GM21447 (cell line): ENCODE measurements around the gene TPPP3.
"Not testable (repeated sequence)": the region's sequence is repeated elsewhere in the genome, so short reads cannot be mapped to it uniquely, and the experiment has no call there.

ENCODE experiments used
- ATAC-seq: cut with Tn5 transposase; IDR thresholded peaks from one replicate; pipeline ENCODE4 v1.9.1; 2021; ENCODE audit not compliant: unreplicated experiment

The TPPP3 gene

DNA sequence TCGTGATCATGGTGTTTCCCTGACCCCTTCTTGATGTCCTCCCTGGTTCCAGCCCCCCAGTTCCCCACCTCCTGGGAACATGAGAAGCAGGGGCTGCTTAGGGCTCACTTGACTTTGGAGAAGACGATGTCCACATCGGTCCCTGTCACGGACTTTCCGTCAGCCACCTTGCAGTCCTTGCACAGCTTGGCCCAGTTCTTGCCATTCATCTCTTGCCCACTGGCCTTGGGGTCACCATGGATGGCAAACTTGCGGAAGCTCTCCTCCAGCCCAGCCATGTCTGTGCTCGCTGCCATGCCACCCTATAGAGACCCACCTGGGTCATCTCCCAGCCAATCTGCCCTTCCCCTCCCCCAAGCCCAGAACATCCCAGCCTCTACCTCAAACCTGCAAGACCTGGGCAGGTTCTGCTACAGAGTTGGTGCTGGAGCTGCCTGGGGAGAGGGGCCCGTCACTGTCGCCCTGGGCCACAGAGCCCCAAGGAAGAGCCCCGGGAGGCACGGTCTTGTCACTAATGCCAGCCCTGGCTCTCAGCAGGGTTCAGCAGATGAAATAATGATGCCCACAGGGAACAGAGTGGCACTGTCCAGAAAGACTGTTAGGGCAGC is 2.4 kb downstream of the TPPP3 start:
- no peak for ATAC-seq

DNA sequence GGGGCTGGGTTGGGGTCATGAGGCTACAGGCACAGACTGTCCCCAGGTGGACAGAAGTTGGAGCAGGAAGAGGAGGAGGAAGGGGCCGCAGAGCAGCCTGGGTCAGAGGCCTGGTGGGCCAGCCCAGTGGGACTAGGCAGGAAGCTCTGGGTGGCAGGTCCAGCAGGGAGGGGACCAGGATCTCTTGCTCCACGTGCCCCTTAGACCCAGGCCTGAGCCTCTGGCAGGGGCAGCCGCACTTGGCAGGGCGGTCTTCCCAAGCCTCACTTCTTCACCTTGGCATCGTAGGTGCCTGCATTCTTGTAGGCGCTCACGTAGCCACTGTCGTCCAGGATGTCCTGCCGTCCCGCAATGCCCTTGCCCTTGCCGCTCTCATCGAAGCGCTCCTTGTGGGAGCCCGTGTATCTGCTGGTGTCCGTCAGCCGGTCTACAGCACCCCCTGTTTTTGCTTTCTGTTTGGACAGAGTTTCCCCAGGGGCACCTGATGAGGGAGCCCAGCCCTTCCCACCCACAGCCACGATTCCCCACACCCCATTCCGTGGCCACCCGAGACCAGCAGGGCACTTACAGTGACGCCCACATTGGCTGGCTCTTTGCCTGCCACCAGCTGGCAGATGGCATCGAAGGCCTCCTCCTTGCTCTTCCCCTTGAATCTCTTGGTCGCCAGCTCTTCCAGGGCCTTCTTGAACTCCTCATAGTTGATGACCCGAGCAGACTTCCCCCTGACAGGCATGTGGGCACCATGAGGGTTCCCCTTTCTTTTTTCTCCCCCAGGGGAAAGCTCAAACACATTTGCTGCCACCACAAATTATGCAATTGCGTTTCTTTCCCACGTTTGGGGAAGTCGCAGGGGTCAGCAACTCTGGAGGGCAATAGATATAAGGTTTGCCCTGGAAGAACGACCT is 3.1 kb downstream of the TPPP3 start:
- ATAC-seq, result no peak

DNA sequence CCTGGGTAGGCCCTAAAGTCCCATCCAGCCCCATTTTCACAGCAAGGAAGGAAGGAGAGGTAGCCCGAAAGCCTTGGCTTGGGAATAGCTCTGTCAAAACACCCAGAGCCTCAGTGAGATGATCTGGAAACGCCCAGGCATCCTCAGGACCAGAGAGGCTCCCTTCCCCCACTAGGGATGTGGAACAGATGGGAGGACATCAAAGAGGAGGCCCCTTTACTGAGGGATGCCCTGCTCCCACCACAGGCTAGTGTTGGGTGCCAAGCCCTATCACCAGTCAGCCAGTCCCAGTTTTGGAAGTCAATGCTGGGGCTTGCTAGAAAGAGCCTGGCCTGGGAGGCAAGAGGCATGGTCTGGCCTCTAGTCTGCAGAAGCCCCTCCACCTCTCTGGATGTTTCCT is 4.7 kb downstream of the TPPP3 start:
- no peak for ATAC-seq

DNA sequence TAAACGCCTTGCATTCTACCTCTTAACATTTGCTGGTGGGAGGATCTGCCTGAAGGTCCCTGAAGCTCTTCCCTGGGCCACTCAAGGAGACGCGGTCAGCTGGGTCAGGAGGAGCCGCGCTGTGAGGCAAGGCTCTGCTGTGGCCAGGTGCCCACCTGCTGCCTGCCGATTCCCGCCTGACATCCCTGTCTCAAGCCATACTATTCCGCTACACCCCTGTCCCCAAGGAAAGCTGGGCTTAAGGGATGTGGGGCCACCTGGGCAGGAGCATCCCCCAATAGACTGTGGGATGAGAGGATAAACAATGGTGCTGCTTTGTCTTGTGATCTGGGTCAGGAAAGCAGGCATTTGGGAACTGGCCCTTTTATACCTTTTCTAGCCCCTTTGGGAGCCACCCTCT is 5.1 kb downstream of the TPPP3 start:
- ATAC-seq, result no peak

DNA sequence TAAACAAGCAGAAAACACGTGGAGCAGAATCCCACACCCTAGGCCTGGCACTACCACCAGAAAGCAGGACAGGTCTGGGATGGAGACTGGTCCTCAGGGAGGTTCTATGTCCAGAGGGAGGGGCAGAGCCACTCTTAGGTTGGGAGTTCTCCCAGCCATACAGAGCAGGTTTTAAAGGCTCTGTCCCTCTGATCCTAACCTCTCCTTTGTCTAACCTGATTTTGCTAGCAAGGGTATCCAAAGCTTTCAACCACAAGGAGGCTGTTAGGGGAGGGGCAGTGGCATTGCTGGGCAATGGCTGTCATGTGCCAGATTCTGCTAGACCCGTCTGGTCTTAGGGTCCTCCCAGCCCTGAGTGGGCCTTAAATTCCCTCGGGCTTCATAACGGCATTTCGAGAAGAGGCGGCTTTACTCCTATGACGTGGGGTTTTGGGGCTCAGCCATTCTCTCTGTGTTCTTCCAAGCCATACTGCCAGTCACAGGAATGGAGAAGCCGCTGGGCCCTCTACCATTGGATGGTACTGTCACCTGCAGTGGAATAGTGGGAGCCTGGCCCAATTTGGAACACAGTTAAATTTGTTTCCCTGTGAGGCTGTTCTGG is 5.7 kb downstream of the TPPP3 start:
- no peak for ATAC-seq

DNA sequence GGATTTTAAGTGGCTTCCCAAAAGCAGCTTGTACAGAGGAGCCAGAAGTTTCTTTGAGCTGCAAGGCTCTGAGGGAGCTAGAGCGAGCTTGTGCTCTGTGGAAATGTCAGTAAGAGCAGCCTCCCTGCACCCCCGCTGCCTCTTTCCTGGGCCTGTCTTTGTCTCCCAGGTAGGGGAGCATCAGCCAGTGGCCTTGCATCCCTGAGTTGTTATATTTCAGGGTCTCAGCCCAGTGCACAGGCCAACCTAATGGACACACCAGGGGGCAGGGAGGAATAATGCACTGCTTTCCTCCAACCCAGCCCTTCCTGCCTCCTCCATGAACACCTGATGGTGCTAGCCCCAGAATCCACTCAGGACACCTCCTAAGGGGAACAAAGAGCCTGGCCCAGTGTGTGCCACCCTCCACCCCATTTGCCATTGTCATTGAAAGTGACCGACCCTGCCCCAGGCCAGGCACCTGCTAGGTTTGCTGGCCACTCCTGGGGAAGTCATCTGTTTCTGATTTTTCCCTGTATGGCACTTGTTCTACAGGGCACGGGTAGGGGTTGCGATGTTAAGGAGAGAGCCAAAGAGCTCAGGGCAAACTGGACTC is 6.3 kb downstream of the TPPP3 start:
- no peak for ATAC-seq

DNA sequence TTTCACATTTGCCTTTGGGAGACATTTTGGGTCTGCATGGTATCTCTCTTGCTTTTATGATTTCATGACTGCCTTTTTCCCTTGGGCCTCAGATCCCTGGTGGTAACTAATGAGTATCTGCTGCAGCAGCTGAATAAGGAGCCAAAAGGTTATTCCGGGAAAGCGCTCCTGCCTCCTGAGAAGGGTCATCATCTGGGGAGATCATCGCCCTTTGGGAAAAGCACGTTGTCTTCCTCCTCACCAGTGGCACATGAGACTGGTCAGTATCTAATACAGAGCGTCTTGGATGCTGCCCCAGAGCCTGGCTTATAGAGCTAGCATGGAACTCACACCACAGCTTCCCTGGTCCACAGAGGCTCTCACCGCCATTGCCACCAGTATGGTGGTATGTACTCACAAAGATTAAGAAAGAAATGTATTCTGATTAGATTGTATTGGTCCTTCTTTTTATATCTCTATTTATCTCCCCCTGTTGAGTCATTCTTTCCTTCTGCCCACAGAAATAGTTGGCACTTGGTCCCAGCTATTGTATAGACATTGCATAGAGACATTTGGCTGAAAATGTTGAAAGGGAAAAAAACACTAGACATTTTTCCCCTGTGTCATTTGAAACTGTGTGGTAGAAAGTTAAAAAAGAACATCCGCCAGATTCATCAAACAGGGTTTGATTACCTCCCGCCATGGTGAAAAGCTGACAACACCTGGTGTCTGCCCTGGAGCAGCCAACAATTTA is 8.4 kb downstream of the TPPP3 start:
- no peak for ATAC-seq

DNA sequence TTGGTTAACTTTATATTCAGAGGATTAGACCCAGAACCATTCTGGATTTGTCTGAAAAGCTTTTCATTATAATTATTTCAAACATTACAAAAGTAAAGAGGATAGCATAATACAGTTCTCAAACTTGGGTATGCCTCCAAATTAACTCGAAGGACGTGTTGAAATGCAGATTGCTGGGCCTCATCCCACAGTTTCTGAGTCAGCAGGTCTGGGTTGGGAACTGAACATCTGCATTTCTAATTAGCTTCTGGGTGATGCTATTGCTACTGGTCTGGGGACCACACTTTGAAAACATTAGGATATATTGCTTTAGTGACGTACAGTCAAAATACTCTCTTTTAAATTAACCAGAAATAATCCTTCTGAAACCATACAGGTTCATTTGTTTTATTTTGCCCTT is 10.0 kb downstream of the TPPP3 start:
- no peak for ATAC-seq

DNA sequence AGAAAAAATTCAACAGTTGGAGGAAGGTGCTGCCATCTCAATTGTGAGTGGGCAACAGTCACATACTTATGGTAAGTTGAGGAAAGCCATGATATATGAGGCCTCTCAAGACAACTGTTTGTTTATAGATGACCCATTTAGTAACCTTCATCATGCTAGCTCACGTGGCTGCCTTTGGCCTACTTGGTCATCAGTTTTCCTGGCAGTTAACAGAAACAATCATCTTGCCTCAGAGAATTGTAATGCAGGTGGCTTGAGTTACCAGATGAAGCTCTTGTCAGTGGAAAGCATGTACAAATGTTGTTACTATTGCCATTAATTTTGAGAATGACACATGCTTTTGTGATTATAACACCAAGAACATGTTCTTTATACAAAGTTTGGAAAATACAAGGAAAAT is 14.7 kb downstream of the TPPP3 start:
- ATAC-seq, result no peak

DNA sequence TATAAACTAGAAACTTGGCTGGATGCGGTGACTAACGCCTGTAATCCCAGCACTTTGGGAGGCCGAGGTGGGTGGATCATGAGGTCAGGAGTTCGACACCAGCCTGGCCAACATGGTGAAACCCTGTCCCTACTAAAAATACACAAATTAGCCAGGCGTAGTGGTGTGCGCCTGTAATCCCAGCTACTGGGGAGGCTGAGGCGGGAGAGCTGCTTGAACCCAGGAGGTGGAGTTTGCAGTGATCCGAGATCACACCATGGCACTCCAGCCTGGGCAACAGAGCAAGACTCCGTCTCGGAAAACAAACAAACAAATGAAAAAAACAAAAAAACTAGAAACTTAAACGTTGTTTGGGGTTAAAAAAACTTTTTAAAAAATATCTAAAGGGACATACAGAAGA is 17.3 kb downstream of the TPPP3 start:
- not testable (repeated sequence) for ATAC-seq

DNA sequence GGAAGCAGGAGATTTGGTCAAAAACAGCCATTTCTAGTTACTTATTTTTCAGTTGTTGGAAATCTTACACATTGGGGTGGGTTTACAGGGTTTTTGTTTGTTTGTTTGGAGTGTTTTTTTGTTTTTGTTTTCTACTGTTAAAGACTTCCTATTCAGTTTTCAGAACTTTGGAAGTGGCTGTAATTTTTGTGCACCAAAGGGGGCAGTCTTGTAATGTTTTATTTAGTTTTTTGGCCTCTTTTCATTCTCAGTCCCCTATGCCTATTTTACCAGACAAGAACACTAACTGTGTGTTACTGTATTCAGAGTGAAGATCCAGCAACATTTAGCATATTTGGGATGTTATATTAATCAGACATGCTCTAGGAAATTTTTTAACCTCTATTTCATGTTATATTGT is 20.6 kb downstream of the TPPP3 start:
- ATAC-seq, result no peak

DNA sequence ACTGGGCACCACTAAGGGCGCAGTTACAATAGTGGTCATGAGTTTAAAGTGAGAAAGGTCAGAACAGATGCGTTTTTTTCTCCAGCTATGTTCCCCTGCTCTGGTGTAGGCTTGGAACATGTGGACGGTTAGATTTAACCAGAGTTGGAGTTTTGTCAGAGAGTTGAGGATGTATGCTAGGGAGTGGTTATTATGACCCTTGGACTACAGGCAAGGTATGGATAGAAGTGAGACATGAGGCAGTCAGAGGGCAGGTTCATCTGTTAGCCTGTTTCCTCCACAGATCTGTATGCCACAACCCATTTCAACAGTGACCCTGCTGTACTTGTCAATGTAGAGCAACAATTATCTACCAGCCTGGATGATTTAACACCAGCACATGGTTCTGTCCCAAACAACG is 22.6 kb downstream of the TPPP3 start:
- no peak for ATAC-seq

DNA sequence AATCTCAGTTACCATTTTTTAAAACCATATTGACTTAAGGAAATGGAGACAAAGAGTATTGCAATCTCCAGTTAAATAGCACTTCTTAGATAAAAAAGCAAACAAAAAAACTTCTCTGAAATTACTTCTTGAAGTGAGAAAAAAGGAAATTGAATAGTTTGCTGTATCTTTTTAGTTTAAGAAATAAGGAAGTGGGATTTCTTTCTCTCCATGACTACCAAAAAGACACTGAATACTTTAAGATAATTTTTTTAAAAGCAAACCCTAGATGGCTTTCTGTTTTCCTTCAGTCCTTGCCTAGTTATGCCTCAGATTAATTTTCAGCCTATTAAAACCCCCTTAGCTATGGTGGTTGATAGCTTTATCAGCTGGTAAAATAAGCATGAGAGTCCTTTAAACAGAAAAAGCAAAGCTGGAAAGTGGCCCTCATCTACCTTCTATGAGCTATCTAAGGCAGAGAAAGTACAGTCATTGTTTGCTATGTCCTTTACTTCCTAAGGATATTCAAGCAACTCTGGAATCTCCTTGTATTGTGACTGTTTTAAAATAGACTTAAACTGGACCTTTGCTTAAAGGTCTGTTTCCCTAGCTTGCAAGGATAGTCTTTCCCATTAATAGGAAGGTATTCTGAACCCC is 28.6 kb downstream of the TPPP3 start:
- ATAC-seq, result no peak

DNA sequence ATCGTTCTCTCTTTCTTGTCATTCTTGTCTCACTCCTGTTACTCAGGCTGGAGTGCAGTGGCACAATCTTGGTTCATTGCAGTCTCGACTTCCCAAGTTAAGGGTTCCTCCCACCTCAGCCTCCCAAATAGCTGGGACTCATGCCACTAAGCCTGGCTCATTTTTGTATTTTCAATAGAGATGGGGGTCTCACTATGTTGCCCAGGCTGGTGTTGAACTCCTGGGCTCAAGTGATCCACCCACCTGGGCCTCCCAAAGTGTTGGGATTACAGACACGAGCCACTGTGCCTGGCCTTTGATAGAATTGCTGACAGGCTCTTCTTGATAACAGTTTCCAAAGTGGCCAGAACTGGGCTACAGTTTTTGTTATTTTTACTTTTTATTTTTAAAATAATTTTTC is 32.3 kb downstream of the TPPP3 start:
- no peak for ATAC-seq

DNA sequence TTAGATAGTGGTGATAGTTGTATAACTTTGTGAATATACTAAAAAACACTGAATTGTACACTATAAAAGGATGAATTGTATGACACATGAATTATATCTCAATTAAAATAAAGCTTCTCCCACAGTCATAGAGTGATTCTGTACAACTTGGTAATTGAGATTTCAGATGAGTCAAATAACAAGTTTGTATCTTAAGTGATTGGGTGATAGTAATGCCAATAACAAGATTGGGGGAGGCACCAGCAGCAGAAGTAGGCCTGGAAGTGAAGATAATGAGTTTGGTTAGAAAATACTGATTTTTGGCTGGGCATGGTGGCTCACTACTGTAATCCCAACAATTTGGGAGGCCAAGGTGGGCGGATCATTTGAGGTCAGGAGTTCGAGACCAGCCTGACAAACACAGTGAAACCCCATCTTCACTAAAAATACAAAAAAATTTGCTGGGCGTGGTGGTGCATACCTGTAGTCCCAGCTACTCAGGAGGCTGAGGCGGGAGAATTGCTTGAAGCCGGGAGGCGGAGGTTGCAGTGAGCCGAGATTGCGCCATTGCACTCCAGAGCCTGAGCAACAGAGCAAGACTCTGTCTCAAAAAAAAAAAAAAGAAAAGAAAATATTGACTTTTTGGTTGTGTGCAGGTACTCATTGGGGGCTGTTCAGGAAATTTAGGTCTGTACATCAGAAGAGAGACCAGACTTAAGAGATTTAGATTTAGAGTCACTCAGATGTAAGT is 33.6 kb downstream of the TPPP3 start:
- not testable (repeated sequence) for ATAC-seq

DNA sequence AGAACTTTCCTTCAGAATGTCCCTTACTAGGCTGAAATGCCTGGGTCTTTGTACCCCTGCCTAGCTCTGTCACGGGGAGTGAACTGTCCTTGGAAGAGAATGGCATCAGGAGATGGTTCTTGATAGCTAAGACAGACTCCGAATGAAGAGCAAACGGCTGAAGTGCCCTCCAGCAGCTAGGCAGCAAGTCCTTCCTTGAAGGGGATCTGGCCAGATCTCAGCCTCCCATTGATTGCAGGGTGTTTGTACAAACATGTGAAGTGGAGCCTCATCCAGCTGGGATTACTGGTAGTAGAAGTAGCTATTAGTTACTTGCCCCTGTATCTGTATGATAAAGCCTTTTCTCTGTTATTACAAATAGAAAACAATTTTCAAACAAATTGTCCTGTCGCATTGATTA is 35.7 kb downstream of the TPPP3 start:
- ATAC-seq, result no peak

DNA sequence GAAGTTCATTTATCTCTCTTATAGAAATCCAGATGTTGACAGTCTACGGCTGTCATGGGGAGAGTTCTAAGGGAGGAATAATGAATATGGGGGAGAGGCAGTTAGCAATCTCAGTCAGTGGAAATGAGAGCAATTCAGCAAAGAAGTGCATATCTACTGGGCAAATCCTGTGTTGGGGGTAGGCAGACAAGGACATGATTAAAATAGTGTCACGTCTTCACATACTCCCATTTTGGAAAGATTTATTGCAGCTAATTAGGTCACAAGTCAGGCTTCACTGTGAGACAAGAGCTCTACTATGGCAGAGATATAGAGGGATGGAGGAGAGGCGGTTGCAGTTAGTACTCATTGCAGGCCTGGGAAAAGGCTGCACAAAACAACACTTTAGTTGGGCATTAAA is 36.9 kb downstream of the TPPP3 start:
- ATAC-seq, result no peak

DNA sequence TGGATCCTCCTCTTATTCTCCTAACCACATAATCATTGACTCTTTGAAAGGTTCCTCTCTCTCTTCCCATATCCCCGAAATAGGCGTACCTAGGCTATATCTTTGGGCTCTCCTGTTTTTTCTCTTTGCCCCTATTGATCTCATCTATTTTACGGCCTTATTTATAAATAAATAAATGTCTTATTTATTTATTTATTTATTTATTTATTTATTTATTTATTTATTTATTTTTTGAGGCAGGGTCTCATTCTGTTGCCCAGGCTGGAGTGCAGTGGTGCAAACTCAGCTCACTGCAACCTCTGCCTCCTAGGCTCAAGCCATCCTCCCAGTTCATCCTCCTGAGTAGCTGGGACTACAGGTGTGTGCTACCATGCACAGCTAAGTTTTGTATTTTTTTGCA is 40.8 kb downstream of the TPPP3 start:
- not testable (repeated sequence) for ATAC-seq

DNA sequence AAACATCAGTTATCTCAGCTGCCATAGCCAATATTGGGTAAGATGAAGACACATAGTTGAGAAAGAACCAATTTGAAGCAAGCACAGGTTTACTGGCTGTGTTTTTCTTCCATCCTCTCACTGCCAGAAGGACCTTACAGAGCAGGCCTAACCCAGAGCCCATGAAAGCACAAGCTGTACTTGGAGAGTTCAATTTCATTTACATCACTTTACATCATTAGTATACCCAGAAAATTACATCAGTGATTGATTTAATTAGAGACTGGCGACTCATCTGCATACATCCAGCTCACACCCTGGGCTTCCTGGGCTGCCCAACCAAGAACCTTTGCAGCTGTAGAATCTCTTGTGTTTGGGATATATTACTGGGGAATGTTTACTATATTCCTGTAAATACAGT is 43.0 kb downstream of the TPPP3 start:
- no peak for ATAC-seq

DNA sequence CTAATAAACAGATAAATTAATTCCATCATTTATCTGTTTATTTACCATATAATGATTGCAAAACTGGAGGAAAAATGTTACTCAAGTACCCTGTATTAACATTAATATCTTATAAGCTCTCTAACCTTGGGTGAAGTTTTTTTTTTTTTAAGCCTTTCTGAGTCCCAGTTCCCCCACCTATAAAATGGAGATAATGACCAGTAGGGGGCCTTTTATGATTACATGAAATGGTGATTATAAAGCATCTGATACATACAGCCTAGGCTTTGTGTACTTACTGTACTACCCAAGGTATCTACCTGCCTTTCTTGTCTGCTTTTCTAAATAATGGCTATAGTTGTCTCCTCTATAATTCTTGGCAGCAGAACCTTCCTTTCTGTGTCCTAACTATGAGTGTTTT is 44.1 kb downstream of the TPPP3 start:
- ATAC-seq, result no peak
